Globus pallidus (tissue), 1 donor: Measurements from ENCODE around the gene NDUFAB1.
A peak's percentile ranks its signal among the peaks of the same experiment; 100 is the strongest.
"Not testable (repeated sequence)": the region's sequence is repeated elsewhere in the genome, so short reads cannot be mapped to it uniquely, and the experiment has no call there.

Source experiments
- DNase-seq: peaks from one replicate; pipeline ENCODE4 v3.0.0-alpha.2; 2015; ENCODE audit warnings: low spot score

NDUFAB1 gene

GRCh38 chr16:23595951-23596720, at the start of gene NDUFAB1:
TSS of gene NDUFAB1 (minus strand) at chr16:23596316. CDS start at chr16:23596290, 26 bp downstream.
- peak; percentile 85 for DNase-seq

- no peak for DNase-seq
Measured at GRCh38 chr16:23642246-23642774, 46.2 kb upstream of the NDUFAB1 start.

GRCh38 chr16:23640931-23641765, 45.0 kb upstream of the NDUFAB1 start, which contains the start of the genes DCTN5 and PALB2:
TSS of gene DCTN5 (plus strand) at chr16:23641466. CDS start at chr16:23641543, 77 bp downstream.
TSS of gene PALB2 (minus strand) at chr16:23641310. CDS start at chr16:23641157, 153 bp downstream.
- DNase-seq = peak; percentile 90

- no peak for DNase-seq
Measured at GRCh38 chr16:23640615-23640930, 44.5 kb upstream of the NDUFAB1 start.

GRCh38 chr16:23635958-23636357, 39.8 kb upstream of the NDUFAB1 start:
- no peak for DNase-seq

- no peak for DNase-seq
Measured at GRCh38 chr16:23634461-23635036, 38.4 kb upstream of the NDUFAB1 start.

GRCh38 chr16:23631874-23632273, 35.8 kb upstream of the NDUFAB1 start:
- not testable (repeated sequence) for DNase-seq

GRCh38 chr16:23629516-23629915, 33.4 kb upstream of the NDUFAB1 start:
- no peak for DNase-seq

GRCh38 chr16:23624092-23624491, 28.0 kb upstream of the NDUFAB1 start:
- DNase-seq = no peak

- no peak for DNase-seq
Measured at GRCh38 chr16:23615805-23616204, 19.7 kb upstream of the NDUFAB1 start.

- no peak for DNase-seq
Measured at GRCh38 chr16:23611936-23612335, 15.8 kb upstream of the NDUFAB1 start.

GRCh38 chr16:23610905-23611304, 14.8 kb upstream of the NDUFAB1 start:
- DNase-seq = not testable (repeated sequence)

- no peak for DNase-seq
Measured at GRCh38 chr16:23609929-23610328, 13.8 kb upstream of the NDUFAB1 start.

GRCh38 chr16:23608194-23608593, 12.1 kb upstream of the NDUFAB1 start:
- no peak for DNase-seq

GRCh38 chr16:23607726-23608125, 11.6 kb upstream of the NDUFAB1 start:
- no peak for DNase-seq

- DNase-seq = peak; percentile 10
Measured at GRCh38 chr16:23597003-23597756, 1.1 kb upstream of the NDUFAB1 start.

- peak; percentile 1 for DNase-seq
Measured at GRCh38 chr16:23595246-23595950, 718 bp downstream of the NDUFAB1 start.

- no peak for DNase-seq
Measured at GRCh38 chr16:23594186-23594585, 1.9 kb downstream of the NDUFAB1 start.

GRCh38 chr16:23590181-23590580, 5.9 kb downstream of the NDUFAB1 start:
- DNase-seq = no peak

GRCh38 chr16:23587726-23588125, 8.4 kb downstream of the NDUFAB1 start:
- DNase-seq = no peak
